HEK293 (cell line): Measurements from ENCODE around the gene GSPT1.

Experiments
- BCL11A ChIP-seq: fragments of 450-650 bp; formaldehyde crosslinking; IDR thresholded peaks from 2 replicates; pipeline ENCODE4 v1.5.1; 2016; ENCODE audit warnings: low read depth, missing biosample characterization, missing genetic modification characterization
- HOXC10 ChIP-seq: sonication (generic); formaldehyde crosslinking; IDR thresholded peaks from 2 replicates; pipeline ENCODE4 v1.8.1; 2023; ENCODE audit warnings: mild to moderate bottlenecking, missing genetic modification reagents
- PBX3 ChIP-seq: sonication (generic); formaldehyde crosslinking; IDR thresholded peaks from 2 replicates; pipeline ENCODE4 v1.8.1; 2022; ENCODE audit warnings: mild to moderate bottlenecking, moderate library complexity, missing genetic modification reagents
- PRDM2 ChIP-seq: fragments of 450-650 bp; formaldehyde crosslinking; IDR thresholded peaks from 2 replicates; pipeline ENCODE4 v1.5.1; 2016; ENCODE audit warnings: missing biosample characterization, missing genetic modification characterization, borderline replicate concordance
- REPIN1 ChIP-seq: fragments of 450-650 bp; formaldehyde crosslinking; IDR thresholded peaks from 2 replicates; pipeline ENCODE4 v1.5.1; 2017; ENCODE audit warnings: missing biosample characterization, missing genetic modification characterization, low read depth
- ZNF10 ChIP-seq: fragments of 450-650 bp; formaldehyde crosslinking; IDR thresholded peaks from 2 replicates; pipeline ENCODE4 v1.5.1; 2017; ENCODE audit warnings: missing biosample characterization, missing genetic modification characterization
- ZNF121 ChIP-seq: fragments of 450-650 bp; formaldehyde crosslinking; IDR thresholded peaks from 2 replicates; pipeline ENCODE4 v1.5.1; 2016; ENCODE audit warnings: missing biosample characterization, missing genetic modification characterization
- ZNF148 ChIP-seq: fragments of 450-650 bp; formaldehyde crosslinking; IDR thresholded peaks from 2 replicates; pipeline ENCODE4 v1.5.0; 2017; ENCODE audit warnings: missing biosample characterization, missing genetic modification characterization, borderline replicate concordance
- ZNF174 ChIP-seq: fragments of 450-650 bp; formaldehyde crosslinking; IDR thresholded peaks from 2 replicates; pipeline ENCODE4 v1.5.0; 2017; ENCODE audit warnings: missing biosample characterization, mild to moderate bottlenecking, missing genetic modification characterization
- ZNF184 ChIP-seq: fragments of 450-650 bp; IDR thresholded peaks from 2 replicates; pipeline ENCODE4 v1.5.1; 2018; ENCODE audit warnings: missing biosample characterization, mild to moderate bottlenecking, missing genetic modification characterization
- ZNF19 ChIP-seq: fragments of 450-650 bp; formaldehyde crosslinking; IDR thresholded peaks from 2 replicates; pipeline ENCODE4; 2016; ENCODE audit warnings: missing biosample characterization, missing genetic modification characterization, low read depth
- ZNF23 ChIP-seq: fragments of 450-650 bp; formaldehyde crosslinking; IDR thresholded peaks from 2 replicates; pipeline ENCODE4 v1.5.1; 2016; ENCODE audit warnings: missing biosample characterization, missing genetic modification characterization, borderline replicate concordance
- ZNF24 ChIP-seq: fragments of 450-650 bp; formaldehyde crosslinking; IDR thresholded peaks from 2 replicates; pipeline ENCODE4 v1.5.1; 2016; ENCODE audit warnings: missing biosample characterization, missing genetic modification characterization
- ZNF248 ChIP-seq: fragments of 450-650 bp; formaldehyde crosslinking; IDR thresholded peaks from 2 replicates; pipeline ENCODE4 v1.5.1; 2017; ENCODE audit warnings: missing biosample characterization, missing genetic modification characterization
- ZNF280C ChIP-seq: fragments of 450-650 bp; formaldehyde crosslinking; IDR thresholded peaks from 2 replicates; pipeline ENCODE4 v1.5.1; 2016; ENCODE audit warnings: missing biosample characterization, missing genetic modification characterization
- ZNF302 ChIP-seq: fragments of 450-650 bp; formaldehyde crosslinking; IDR thresholded peaks from 2 replicates; pipeline ENCODE4 v1.5.1; 2016; ENCODE audit warnings: missing biosample characterization, missing genetic modification characterization, low read depth
- ZNF416 ChIP-seq: fragments of 450-650 bp; formaldehyde crosslinking; IDR thresholded peaks from 2 replicates; pipeline ENCODE4 v1.5.1; 2016; ENCODE audit warnings: missing biosample characterization, missing genetic modification characterization
- ZNF530 ChIP-seq: fragments of 450-650 bp; formaldehyde crosslinking; IDR thresholded peaks from 2 replicates; pipeline ENCODE4 v1.5.1; 2016; ENCODE audit warnings: low read depth, missing biosample characterization, missing genetic modification characterization
- ZNF544 ChIP-seq: fragments of 450-650 bp; formaldehyde crosslinking; IDR thresholded peaks from 2 replicates; pipeline ENCODE4 v1.5.0; 2017; ENCODE audit warnings: missing biosample characterization, missing genetic modification characterization
- ZNF610 ChIP-seq: fragments of 450-650 bp; formaldehyde crosslinking; IDR thresholded peaks from 2 replicates; pipeline ENCODE4 v1.5.1; 2016; ENCODE audit warnings: missing biosample characterization, missing genetic modification characterization, borderline replicate concordance
- ZNF660 ChIP-seq: fragments of 450-650 bp; IDR thresholded peaks from 2 replicates; pipeline ENCODE4 v1.5.1; 2018; ENCODE audit warnings: missing biosample characterization, mild to moderate bottlenecking, missing genetic modification characterization
- ZNF677 ChIP-seq: fragments of 450-650 bp; IDR thresholded peaks from 2 replicates; pipeline ENCODE4 v1.5.0; 2018; ENCODE audit warnings: missing biosample characterization, mild to moderate bottlenecking, missing genetic modification characterization, moderate library complexity
- ZNF76 ChIP-seq: fragments of 450-650 bp; formaldehyde crosslinking; IDR thresholded peaks from 2 replicates; pipeline ENCODE4; 2016; ENCODE audit warnings: low read depth, missing biosample characterization, missing genetic modification characterization, borderline replicate concordance
- ZSCAN5A ChIP-seq: fragments of 450-650 bp; formaldehyde crosslinking; IDR thresholded peaks from 2 replicates; pipeline ENCODE4 v1.5.1; 2016; ENCODE audit warnings: missing biosample characterization, missing genetic modification characterization

The GSPT1 gene

GRCh38 chr16:11915644-11916523 is at the start of gene GSPT1 (continued):
- TF ChIP-seq ZNF610 (tag by site-specific recombination) (peak; percentile 62), ZNF677 (0 out of 2 replicates have a peak, but pooled peaks have one; percentile 8), ZNF19 (tag by site-specific recombination) (no peak), PRDM2 (tag by site-specific recombination) (no peak), ZNF248 (no peak), ZSCAN5A (tag by site-specific recombination) (peak; percentile 21), ZNF76 (tag by site-specific recombination) (peak; percentile 100), ZNF174 (tag by site-specific recombination) (no peak), ZNF121 (tag by site-specific recombination) (no peak), ZNF148 (tag by site-specific recombination) (no peak), ZNF302 (tag by site-specific recombination) (no peak), ZNF660 (tag by site-specific recombination) (0 out of 2 replicates have a peak, but pooled peaks have one; percentile 59), ZNF530 (no peak), ZNF10 (tag by site-specific recombination) (no peak), HOXC10 (CRISPR knock-in tag) (no peak), ZNF416 (tag by site-specific recombination) (no peak), ZNF280C (tag by site-specific recombination) (no peak), REPIN1 (0 out of 2 replicates have a peak, but pooled peaks have one; percentile 12), ZNF24 (tag by site-specific recombination) (no peak; the same call in none of the 2 replicates), ZNF544 (no peak), ZNF184 (no peak), BCL11A (no peak), ZNF23 (no peak), PBX3 (CRISPR knock-in tag) (no peak; the same call in 1 of the 2 replicates)
